Testis (tissue), 3 donors: Measurements from ENCODE around the gene SPANXC. TPM values are rescaled to one million over a fixed set of nuclear protein-coding genes. Genes with fewer than 3 reads are reported as not detected.

Experiments
- DNase-seq: peaks from one replicate; pipeline ENCODE4 v3.0.0-alpha.2; 2019
- H3K27ac ChIP-seq, 2 donors: fragments of 200-600 bp; sonication (generic); one replicate each; pipeline ENCODE4 v1.5.1; 2019
- H3K27me3 ChIP-seq: fragments of 200-600 bp; sonication (generic); one replicate; pipeline ENCODE4 v1.5.1; 2019
- H3K36me3 ChIP-seq: fragments of 200-600 bp; sonication (generic); one replicate; pipeline ENCODE4 v1.5.1; 2017; ENCODE audit warnings: low read depth; ENCODE audit errors: missing control alignments
- H3K4me1 ChIP-seq: fragments of 200-600 bp; sonication (generic); one replicate; pipeline ENCODE4 v1.5.1; 2019
- H3K4me3 ChIP-seq, 2 donors: fragments of 200-600 bp; sonication (generic); one replicate each; pipeline ENCODE4 v1.5.1; 2017 to 2019
- H3K9me3 ChIP-seq: fragments of 200-600 bp; sonication (generic); one replicate; pipeline ENCODE4 v1.5.1; 2017
- POLR2A ChIP-seq: fragments of 450-650 bp; IDR thresholded peaks from one replicate; pipeline ENCODE4 v1.6.1; 2017; ENCODE audit warnings: antibody characterized with exemption, mild to moderate bottlenecking, moderate library complexity
- WGBS, 2 donors: methylation state at CpG; one replicate each; pipeline ENCODE4 v1.1.5; 2018; 5-methylcytosine and 5-hydroxymethylcytosine counted together
- intact Hi-C: fragments of 100-400 bp; cut with DNase I; formaldehyde crosslinking; loops from one replicate; pipeline ENCODE4 v1.15.1; 2023; ENCODE audit warnings: low total_unique reads
- polyA plus RNA-seq: library from polyadenylated mRNA; stranded (reverse); fragments of 350-450 nt; fragmentation: Illumina TruSeq; extraction: RNeasy Lipid Tissue Mini Kit (QIAGEN cat#74804); gene quantifications from one replicate; pipeline ENCODE4 v1.2.3, GENCODE V29; 2014; ENCODE audit warnings: low read depth, low replicate concordance; ENCODE audit not compliant: insufficient read depth
- total RNA-seq, 2 donors: library from RNA; depleted of rRNA; stranded (reverse); fragments of >200 nt; gene quantifications; one replicate each; pipeline ENCODE4 v1.2.3, GENCODE V29; 2016
- TF ChIP-seq, protein P1 (sequence below), 3 experiments: fragments of 450-650 bp in 2 of 3; fragments of 200-600 bp in 1 of 3; sonication (generic) in 1 of 3; IDR thresholded peaks; one replicate each; pipeline ENCODE4 v1.5.1; 2016 to 2019; ENCODE audit warnings: antibody characterized with exemption in 3 of 3, mild to moderate bottlenecking in 2 of 3, moderate library complexity in 1 of 3

The SPANXC gene
- total and polyA plus RNA-seq, 3 donors from 2014 or later = 2.7 to 5.4 (median 3.5) TPM

DNA sequence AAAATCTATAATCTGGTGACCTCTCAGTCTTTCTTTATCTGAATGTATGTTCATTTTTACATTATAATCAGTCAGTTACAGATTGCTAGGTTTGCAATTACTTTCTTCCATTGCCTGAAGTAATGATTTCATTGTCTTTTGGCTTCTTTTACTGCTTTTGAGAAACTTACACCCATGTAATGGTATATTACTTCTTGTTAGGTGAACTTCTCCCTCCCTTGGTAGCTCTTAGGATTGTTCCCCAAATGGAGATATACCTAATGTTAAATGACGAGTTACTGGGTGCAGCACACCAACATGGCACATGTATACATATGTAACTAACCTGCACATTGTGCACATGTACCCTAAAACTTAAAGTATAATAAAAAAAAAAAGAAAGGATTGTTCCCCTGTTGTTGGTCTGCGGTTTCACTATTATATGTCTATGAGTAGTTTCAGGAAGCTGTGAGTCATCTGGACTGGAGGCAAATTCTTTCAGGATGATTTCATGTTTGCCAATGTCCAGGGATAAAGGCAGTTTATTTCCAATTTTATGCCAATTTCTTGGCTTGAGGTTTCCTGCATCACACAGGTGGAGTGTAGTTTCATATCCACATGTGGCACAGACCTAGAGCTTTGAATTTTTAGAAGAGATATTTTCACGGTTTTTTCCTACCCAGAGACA is 21.8 kb downstream of the SPANXC start:
- DNase-seq = no peak
- H3K9me3 ChIP-seq = no peaks in the 10 kb centered on the region
- H3K4me3 ChIP-seq = no peak overlapping the region
- H3K27me3 ChIP-seq = no peaks in the 10 kb centered on the region
- no peak for TF ChIP-seq POLR2A
- TF ChIP-seq, protein P1, sequence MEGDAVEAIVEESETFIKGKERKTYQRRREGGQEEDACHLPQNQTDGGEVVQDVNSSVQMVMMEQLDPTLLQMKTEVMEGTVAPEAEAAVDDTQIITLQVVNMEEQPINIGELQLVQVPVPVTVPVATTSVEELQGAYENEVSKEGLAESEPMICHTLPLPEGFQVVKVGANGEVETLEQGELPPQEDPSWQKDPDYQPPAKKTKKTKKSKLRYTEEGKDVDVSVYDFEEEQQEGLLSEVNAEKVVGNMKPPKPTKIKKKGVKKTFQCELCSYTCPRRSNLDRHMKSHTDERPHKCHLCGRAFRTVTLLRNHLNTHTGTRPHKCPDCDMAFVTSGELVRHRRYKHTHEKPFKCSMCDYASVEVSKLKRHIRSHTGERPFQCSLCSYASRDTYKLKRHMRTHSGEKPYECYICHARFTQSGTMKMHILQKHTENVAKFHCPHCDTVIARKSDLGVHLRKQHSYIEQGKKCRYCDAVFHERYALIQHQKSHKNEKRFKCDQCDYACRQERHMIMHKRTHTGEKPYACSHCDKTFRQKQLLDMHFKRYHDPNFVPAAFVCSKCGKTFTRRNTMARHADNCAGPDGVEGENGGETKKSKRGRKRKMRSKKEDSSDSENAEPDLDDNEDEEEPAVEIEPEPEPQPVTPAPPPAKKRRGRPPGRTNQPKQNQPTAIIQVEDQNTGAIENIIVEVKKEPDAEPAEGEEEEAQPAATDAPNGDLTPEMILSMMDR (IDR thresholded peaks at IDR 0.05) = no peak
- no peak overlapping the region for H3K27ac ChIP-seq
- intact Hi-C loops = no loop called here
- 74 to 81% methylated on average over 3 of the region's 3 CpGs for WGBS, 2 donors
- H3K4me1 ChIP-seq = no peaks in the 10 kb centered on the region
- H3K36me3 ChIP-seq = no peaks in the 10 kb centered on the region

DNA sequence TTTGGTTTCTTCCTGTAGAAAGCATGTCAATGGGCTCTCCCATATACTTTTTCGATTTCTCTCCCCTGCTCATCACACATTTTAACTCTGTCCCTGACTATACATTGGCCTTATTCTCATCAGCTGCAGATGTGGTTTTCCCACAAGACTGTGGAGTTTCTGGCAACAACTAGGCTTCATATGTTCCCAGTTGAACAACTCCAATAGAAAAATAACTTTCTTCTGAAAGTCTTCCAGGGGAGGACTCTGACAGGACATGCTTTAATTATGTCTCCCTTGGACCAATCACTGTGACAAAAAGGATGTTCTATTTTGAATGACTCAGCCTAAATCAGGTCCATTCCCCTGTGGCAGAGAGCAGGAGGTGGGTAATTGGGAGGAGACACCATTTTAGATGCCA is 28.1 kb downstream of the SPANXC start:
- H3K9me3 ChIP-seq = no peaks in the 10 kb centered on the region
- no peaks in the 10 kb centered on the region for H3K36me3 ChIP-seq
- no peak for DNase-seq
- no peak for TF ChIP-seq POLR2A
- TF ChIP-seq, protein P1 (IDR thresholded peaks at IDR 0.05) = no peak
- intact Hi-C loops = no loop called here
- no peak overlapping the region for H3K27ac ChIP-seq
- H3K4me3 ChIP-seq = no peak overlapping the region
- H3K27me3 ChIP-seq = no peaks in the 10 kb centered on the region
- 95 to 100% methylated on average over 1 of the region's 1 CpG for whole genome bisulfite sequencing, 2 donors
- H3K4me1 ChIP-seq = no peaks in the 10 kb centered on the region

DNA sequence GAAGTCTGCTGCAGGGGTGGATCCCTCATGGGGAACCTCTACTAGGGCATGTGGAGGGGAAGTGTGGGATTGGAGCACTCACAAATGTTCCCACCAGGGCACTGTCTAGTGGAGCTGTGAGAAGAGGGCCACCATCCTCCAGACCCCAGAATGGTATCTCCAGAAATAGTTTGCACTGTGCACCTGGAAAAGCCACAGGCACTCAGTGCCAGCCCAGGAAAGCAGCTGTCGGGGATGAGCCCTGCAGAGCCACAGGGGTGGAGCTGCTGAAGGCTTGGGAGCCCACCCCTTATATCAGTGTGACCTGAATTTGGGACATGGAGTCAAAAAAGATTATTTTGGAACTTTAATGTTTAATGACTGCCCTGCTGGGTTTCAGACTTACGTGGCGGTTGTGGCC is 40.4 kb downstream of the SPANXC start:
- no peak for DNase-seq
- H3K4me1 ChIP-seq = no peaks in the 10 kb centered on the region
- no peak overlapping the region for H3K4me3 ChIP-seq
- intact Hi-C loops = no loop called here
- no peak overlapping the region for H3K27ac ChIP-seq
- TF ChIP-seq, protein P1 (IDR thresholded peaks at IDR 0.05) = no peak
- TF ChIP-seq POLR2A = no peak
- H3K36me3 ChIP-seq = no peaks in the 10 kb centered on the region
- no peaks in the 10 kb centered on the region for H3K9me3 ChIP-seq
- no peaks in the 10 kb centered on the region for H3K27me3 ChIP-seq
- 86 to 95% methylated on average over 3 of the region's 3 CpGs for WGBS, 2 donors

Other genes starting within 250 kb of the SPANXC start
- 10 to 100 TPM; 49.4 to 58.7 TPM for gene SPANXB1, start 239.9 kb downstream of the SPANXC start, total RNA-seq
- 59.5 TPM for gene SPANXB1, start 239.9 kb downstream of the SPANXC start, polyA plus RNA-seq
- 10 to 100 TPM in 1 of 2 donors, 1 to 10 TPM in 1; 9.0 to 14.9 TPM for gene LDOC1, start 65.4 kb downstream of the SPANXC start, total RNA-seq
- gene LDOC1, start 65.4 kb downstream of the SPANXC start, polyA plus RNA-seq = 21.9 TPM